Hepatocyte (in vitro differentiated cells): ENCODE data around the gene EIF4ENIF1.

ENCODE experiments used
- CTCF ChIP-seq: fragments of 200-600 bp; sonication (generic); IDR thresholded peaks from 2 replicates; pipeline ENCODE4 v1.5.1; 2016; ENCODE audit warnings: antibody characterized with exemption, mild to moderate bottlenecking; ENCODE audit not compliant: poor library complexity
- EZH2 ChIP-seq: fragments of 200-600 bp; sonication (generic); IDR thresholded peaks from 2 replicates; pipeline ENCODE4 v1.6.1; 2016; ENCODE audit warnings: antibody characterized with exemption, mild to moderate bottlenecking, borderline replicate concordance

- TF ChIP-seq CTCF: no peak
- no peak for TF ChIP-seq EZH2
These were observed 43.7 kb upstream of the EIF4ENIF1 start for GRCh38 chr22:31533374-31533773.
